ENCODE measurements around the gene MLLT3. TPM values are rescaled to one million over a fixed set of nuclear protein-coding genes. Genes with fewer than 3 reads are reported as not detected.

Gene MLLT3
- total RNA-seq, 1 donor from 2014 or later, result 8.8 TPM

DNA sequence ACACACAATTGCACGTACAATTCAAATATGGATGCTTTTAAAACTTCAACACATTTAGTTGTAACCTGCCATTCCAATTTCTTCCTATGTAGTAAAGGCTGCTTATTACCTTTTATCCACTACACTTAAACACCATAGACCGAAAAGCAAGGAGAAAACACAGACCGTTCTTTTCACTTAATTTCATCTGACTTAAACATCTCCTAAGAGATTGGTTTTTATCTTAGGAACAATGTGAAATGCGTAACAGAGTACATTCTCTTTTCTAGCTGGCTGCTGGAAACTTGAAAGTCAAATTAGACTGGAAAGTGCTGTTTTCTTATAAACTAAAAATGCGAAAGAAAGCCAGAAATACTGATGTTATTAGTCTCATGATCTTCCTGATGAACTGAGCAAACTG, 241.8 kb downstream of the MLLT3 start:
- no peaks in the 10 kb centered on the region for H3K4me1 ChIP-seq
- no peak overlapping the region for H3K4me3 ChIP-seq
- TF ChIP-seq, protein P1, sequence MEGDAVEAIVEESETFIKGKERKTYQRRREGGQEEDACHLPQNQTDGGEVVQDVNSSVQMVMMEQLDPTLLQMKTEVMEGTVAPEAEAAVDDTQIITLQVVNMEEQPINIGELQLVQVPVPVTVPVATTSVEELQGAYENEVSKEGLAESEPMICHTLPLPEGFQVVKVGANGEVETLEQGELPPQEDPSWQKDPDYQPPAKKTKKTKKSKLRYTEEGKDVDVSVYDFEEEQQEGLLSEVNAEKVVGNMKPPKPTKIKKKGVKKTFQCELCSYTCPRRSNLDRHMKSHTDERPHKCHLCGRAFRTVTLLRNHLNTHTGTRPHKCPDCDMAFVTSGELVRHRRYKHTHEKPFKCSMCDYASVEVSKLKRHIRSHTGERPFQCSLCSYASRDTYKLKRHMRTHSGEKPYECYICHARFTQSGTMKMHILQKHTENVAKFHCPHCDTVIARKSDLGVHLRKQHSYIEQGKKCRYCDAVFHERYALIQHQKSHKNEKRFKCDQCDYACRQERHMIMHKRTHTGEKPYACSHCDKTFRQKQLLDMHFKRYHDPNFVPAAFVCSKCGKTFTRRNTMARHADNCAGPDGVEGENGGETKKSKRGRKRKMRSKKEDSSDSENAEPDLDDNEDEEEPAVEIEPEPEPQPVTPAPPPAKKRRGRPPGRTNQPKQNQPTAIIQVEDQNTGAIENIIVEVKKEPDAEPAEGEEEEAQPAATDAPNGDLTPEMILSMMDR (IDR thresholded peaks at IDR 0.05), result no peak
- no peak for TF ChIP-seq POLR2AphosphoS5 (IDR thresholded peaks at IDR 0.05; ENCODE audit: insufficient read depth in 1 of 2, low read depth in 1 of 2)
- no peaks in the 10 kb centered on the region for H3K36me3 ChIP-seq
- no peaks in the 10 kb centered on the region for H3K9me3 ChIP-seq
- H3K27ac ChIP-seq, result no peak overlapping the region
- intact Hi-C loops (cut with DNase I), result no loop called here
- no peak for DNase-seq (ENCODE audit: extremely low spot score in 2 of 2)
- no peaks in the 10 kb centered on the region for H3K27me3 ChIP-seq

DNA sequence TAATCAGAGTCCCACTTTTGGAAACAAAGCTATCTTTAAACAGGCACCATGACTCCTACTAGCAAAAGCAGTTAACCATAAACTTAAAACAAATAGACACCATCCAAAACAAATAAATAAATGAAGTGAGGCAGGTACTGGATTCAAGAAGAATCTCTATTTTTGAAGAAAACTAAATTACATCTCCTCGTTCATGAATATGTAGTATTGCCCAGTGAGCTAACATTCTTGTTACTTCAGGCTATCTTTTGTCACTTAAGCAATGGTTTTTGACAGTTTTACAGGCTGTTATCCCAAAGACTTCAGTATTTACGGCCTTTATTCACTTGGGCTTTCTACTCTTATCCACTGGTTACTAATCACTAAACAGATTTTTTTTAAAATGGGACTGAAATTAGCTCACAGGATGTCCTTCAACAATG, 242.5 kb downstream of the MLLT3 start:
- no peak for DNase-seq (ENCODE audit: extremely low spot score in 2 of 2)
- Histone ChIP-seq H3K36me3 (no peaks in the 10 kb centered on the region), H3K4me3 (no peak overlapping the region), H3K4me1 (no peaks in the 10 kb centered on the region), H3K9me3 (no peaks in the 10 kb centered on the region), H3K27me3 (no peaks in the 10 kb centered on the region), H3K27ac (no peak overlapping the region)
- intact Hi-C loops (cut with DNase I), result no loop called here
- no peak for TF ChIP-seq POLR2AphosphoS5 (IDR thresholded peaks at IDR 0.05; ENCODE audit: insufficient read depth in 1 of 2, low read depth in 1 of 2)
- TF ChIP-seq, protein P1 (IDR thresholded peaks at IDR 0.05), result no peak
- TF ChIP-seq POLR2A (IDR thresholded peaks at IDR 0.05), result no peak

DNA sequence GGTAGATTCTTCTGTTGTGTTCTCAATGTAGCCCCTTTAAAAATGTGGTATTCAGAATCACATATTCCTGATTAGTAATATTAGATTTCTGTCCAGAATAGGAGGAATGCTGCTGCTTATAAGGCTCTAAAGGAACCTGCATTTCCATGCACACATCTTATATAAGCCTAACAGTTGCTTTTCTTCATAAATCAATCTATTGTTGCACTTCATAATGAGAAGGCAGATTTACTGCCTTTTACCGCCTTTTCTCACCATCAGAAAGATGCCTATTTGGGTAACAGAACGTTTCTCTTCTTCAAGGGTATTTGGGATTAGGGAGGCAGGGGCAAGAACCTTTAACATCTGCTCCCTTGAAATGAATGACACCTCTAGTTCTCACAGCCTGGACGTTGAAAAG, 243.4 kb downstream of the MLLT3 start:
- H3K4me3 ChIP-seq, result no peak overlapping the region
- TF ChIP-seq POLR2AphosphoS5 (IDR thresholded peaks at IDR 0.05; ENCODE audit: insufficient read depth in 1 of 2, low read depth in 1 of 2) (no peak), POLR2A (IDR thresholded peaks at IDR 0.05) (no peak)
- TF ChIP-seq, protein P1 (IDR thresholded peaks at IDR 0.05), result no peak
- no peaks in the 10 kb centered on the region for H3K9me3 ChIP-seq
- no peak for DNase-seq (ENCODE audit: extremely low spot score in 2 of 2)
- H3K36me3 ChIP-seq, result no peaks in the 10 kb centered on the region
- no peak overlapping the region for H3K27ac ChIP-seq
- no peaks in the 10 kb centered on the region for H3K27me3 ChIP-seq
- H3K4me1 ChIP-seq, result no peaks in the 10 kb centered on the region
- intact Hi-C loops (cut with DNase I), result no loop called here

DNA sequence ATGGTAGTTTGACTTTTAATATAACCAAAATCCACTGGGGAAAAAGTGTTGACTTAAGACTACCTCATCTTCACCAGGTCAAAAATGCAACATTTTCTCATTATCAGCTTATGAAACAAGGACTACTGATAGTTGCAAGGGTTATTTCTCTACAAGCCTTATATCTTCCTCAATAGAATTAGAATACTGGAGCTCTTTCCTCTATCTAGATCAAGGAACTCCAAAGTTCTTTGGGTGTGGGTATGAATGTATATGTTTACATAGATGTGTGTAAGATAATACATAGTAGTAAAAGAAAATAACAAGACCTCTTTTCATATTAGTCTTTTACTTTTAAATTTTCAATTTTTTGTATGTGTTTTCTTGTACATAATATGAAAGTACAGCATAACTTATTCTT, 244.5 kb downstream of the MLLT3 start:
- TF ChIP-seq POLR2AphosphoS5 (IDR thresholded peaks at IDR 0.05; ENCODE audit: insufficient read depth in 1 of 2, low read depth in 1 of 2) (no peak), POLR2A (IDR thresholded peaks at IDR 0.05) (no peak)
- TF ChIP-seq, protein P1 (IDR thresholded peaks at IDR 0.05), result no peak
- DNase-seq (ENCODE audit: extremely low spot score in 2 of 2), result no peak
- Histone ChIP-seq H3K27ac (no peak overlapping the region), H3K36me3 (no peaks in the 10 kb centered on the region), H3K9me3 (no peaks in the 10 kb centered on the region), H3K4me1 (no peaks in the 10 kb centered on the region), H3K27me3 (no peaks in the 10 kb centered on the region), H3K4me3 (no peak overlapping the region)
- intact Hi-C loops (cut with DNase I), result no loop called here

DNA sequence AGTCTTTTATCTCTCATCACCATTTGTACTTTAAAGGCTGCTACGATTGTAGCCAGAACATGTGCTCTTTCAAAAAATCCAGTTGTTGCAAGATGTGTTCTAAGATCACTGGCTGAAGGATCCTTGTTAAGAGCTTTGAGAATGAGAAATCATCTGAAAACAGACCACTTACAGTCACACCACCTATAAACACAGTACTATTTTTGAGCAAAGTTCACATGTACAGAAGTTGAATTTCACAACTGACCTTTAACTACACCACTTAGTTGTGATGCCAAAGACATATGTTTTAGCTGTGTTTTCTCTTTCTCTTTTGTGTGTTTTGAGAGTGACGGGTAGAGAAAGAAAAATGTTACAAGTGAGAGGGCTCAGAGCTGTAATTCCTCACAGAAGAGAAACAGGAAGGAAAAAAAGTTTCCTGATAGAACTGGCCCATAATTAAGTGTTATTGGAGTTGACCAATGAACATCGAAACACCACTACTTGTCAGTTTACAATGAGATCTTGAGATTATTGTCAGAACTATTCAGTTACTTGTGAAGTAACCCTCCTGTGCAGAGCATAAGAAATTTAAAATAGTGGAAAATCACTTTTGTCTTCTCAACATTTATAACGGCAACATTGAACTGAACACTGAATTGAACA, 245.4 kb downstream of the MLLT3 start:
- intact Hi-C loops (cut with DNase I), result no loop called here
- TF ChIP-seq, protein P1 (IDR thresholded peaks at IDR 0.05), result no peak
- TF ChIP-seq POLR2AphosphoS5 (IDR thresholded peaks at IDR 0.05; ENCODE audit: insufficient read depth in 1 of 2, low read depth in 1 of 2) (no peak), POLR2A (IDR thresholded peaks at IDR 0.05) (no peak)
- no peak overlapping the region for H3K4me3 ChIP-seq
- H3K36me3 ChIP-seq, result no peaks in the 10 kb centered on the region
- no peaks in the 10 kb centered on the region for H3K9me3 ChIP-seq
- H3K4me1 ChIP-seq, result no peaks in the 10 kb centered on the region
- no peak overlapping the region for H3K27ac ChIP-seq
- H3K27me3 ChIP-seq, result no peaks in the 10 kb centered on the region
- no peak for DNase-seq (ENCODE audit: extremely low spot score in 2 of 2)

Data from vagina (tissue), 2 donors.